ENCODE results near the gene ZNF787. TPM values are rescaled to one million over a fixed set of nuclear protein-coding genes. Genes with fewer than 3 reads are reported as not detected.

ZNF787 gene
- total RNA-seq, 1 experiment from 2014 or later, result 132 TPM

DNA sequence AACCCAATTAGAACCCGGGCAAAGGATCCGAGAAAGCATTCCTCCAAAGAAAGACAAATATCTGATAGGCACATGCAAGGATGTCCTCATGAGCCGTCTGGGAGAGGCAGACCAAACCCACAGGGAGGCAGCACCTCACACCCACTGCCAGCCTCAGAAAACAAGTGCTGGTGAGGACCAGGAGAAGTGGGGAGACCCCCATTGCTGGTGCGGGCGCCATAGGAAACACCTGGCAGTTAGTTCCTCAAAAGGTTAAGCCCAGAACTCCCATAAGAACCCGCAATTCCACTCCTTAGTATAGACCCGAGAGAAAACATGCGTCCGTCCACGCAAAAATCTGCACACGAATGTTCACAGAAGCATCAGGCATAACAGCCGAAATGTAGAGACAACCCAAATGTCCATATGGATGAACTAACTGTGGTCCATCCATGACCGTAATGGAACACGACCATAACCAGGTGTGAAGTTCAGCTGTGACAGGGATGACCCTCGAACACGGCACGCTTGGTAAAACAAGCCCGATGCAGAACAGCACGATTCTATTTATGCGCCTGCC, 7.9 kb downstream of the ZNF787 start:
- Histone ChIP-seq H3K27ac (ENCODE audit: low read length) (peak overlapping the region; percentile 87), H3K36me3 (ENCODE audit: control insufficient read depth, insufficient read depth, low read length) (no peaks in the 10 kb centered on the region), H3K4me3 (ENCODE audit: low read depth in 2 of 2, low read length in 2 of 2) (no peak overlapping the region), H3K9me3 (ENCODE audit: control insufficient read depth, insufficient read depth, low read depth, low read length) (no peaks in the 10 kb centered on the region), H3K27me3 (ENCODE audit: control insufficient read depth, insufficient read depth, low read length) (no peaks in the 10 kb centered on the region), H3K4me1 (ENCODE audit: control insufficient read depth, insufficient read depth, low read length) (peaks cover 93% of the 10 kb centered on the region)
- no TSS peak for BruUV-seq (replicated peaks)
- ChIA-PET CTCF (no interaction called here), POLR2A (interaction anchor here (0.6 kb wide), 1 partner anchor 8 kb away, joined by 3 read pairs; the partner anchor contains the start of gene ZNF787)
- DNase-seq (ENCODE audit: low read depth, low spot score) (no peak), ATAC-seq (no peak)
- in situ Hi-C loops (cut with HindIII; ENCODE audit: low pct_unique_long_range_greater_than_20kb, low sequenced_read_pairs) (no loop called here), intact Hi-C loops (cut with micrococcal nuclease; ENCODE audit: unreplicated experiment) (no loop called here)
- no peak for TF ChIP-seq POLR2AphosphoS5 (IDR thresholded peaks at IDR 0.05; ENCODE audit: low read depth, low read length)
- no peak for TF ChIP-seq TCF7L2 (IDR thresholded peaks at IDR 0.05; ENCODE audit: low read depth, low read length)
- TF ChIP-seq, protein P1, sequence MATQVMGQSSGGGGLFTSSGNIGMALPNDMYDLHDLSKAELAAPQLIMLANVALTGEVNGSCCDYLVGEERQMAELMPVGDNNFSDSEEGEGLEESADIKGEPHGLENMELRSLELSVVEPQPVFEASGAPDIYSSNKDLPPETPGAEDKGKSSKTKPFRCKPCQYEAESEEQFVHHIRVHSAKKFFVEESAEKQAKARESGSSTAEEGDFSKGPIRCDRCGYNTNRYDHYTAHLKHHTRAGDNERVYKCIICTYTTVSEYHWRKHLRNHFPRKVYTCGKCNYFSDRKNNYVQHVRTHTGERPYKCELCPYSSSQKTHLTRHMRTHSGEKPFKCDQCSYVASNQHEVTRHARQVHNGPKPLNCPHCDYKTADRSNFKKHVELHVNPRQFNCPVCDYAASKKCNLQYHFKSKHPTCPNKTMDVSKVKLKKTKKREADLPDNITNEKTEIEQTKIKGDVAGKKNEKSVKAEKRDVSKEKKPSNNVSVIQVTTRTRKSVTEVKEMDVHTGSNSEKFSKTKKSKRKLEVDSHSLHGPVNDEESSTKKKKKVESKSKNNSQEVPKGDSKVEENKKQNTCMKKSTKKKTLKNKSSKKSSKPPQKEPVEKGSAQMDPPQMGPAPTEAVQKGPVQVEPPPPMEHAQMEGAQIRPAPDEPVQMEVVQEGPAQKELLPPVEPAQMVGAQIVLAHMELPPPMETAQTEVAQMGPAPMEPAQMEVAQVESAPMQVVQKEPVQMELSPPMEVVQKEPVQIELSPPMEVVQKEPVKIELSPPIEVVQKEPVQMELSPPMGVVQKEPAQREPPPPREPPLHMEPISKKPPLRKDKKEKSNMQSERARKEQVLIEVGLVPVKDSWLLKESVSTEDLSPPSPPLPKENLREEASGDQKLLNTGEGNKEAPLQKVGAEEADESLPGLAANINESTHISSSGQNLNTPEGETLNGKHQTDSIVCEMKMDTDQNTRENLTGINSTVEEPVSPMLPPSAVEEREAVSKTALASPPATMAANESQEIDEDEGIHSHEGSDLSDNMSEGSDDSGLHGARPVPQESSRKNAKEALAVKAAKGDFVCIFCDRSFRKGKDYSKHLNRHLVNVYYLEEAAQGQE (IDR thresholded peaks at IDR 0.05; ENCODE audit: insufficient read depth in 1 of 2, low read depth in 2 of 2, low read length in 1 of 2), result no peak
- no peak for TF ChIP-seq CTCF (IDR thresholded peaks at IDR 0.05)
- TF ChIP-seq SIN3A (IDR thresholded peaks at IDR 0.05; ENCODE audit: borderline replicate concordance, insufficient read depth, low read depth, low read length), result no peak

DNA sequence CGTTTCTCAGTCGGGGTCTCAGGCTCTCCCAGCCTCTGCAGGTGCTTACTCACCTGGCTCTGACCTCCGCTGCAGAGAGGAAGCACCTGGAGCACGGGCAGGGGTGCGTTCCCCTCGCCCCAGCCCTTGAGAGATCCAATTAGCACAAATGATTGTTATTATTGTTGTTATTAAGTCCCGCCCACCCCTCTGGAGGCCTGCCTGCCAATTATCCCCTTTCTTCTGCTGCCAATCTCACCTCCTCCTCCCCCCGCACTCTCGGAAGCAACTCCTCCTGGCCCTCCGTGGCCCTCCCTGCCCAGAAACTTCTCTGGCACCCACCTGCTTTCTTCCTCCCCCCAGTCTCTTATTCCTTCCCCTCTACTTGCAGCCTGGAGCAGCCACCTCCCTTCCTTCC, 8.8 kb downstream of the ZNF787 start:
- TF ChIP-seq, protein P1 (IDR thresholded peaks at IDR 0.05; ENCODE audit: insufficient read depth in 1 of 2, low read depth in 2 of 2, low read length in 1 of 2), result no peak
- TF ChIP-seq CTCF (IDR thresholded peaks at IDR 0.05), result no peak
- TF ChIP-seq POLR2AphosphoS5 (IDR thresholded peaks at IDR 0.05; ENCODE audit: low read depth, low read length), result no peak
- no peak for TF ChIP-seq SIN3A (IDR thresholded peaks at IDR 0.05; ENCODE audit: borderline replicate concordance, insufficient read depth, low read depth, low read length)
- TF ChIP-seq TCF7L2 (IDR thresholded peaks at IDR 0.05; ENCODE audit: low read depth, low read length), result no peak
- H3K4me1 ChIP-seq (ENCODE audit: control insufficient read depth, insufficient read depth, low read length), result peaks cover 93% of the 10 kb centered on the region
- no peaks in the 10 kb centered on the region for H3K36me3 ChIP-seq (ENCODE audit: control insufficient read depth, insufficient read depth, low read length)
- no peaks in the 10 kb centered on the region for H3K9me3 ChIP-seq (ENCODE audit: control insufficient read depth, insufficient read depth, low read depth, low read length)
- no peaks in the 10 kb centered on the region for H3K27me3 ChIP-seq (ENCODE audit: control insufficient read depth, insufficient read depth, low read length)
- DNase-seq (ENCODE audit: low read depth, low spot score) (no peak), ATAC-seq (no peak)
- intact Hi-C loops (cut with micrococcal nuclease; ENCODE audit: unreplicated experiment), result no loop called here
- H3K27ac ChIP-seq (ENCODE audit: low read length), result peak overlapping the region; percentile 87
- CTCF ChIA-PET, result no interaction called here
- POLR2A ChIA-PET, result no interaction called here
- BruUV-seq (replicated peaks), result no TSS peak
- H3K4me3 ChIP-seq (ENCODE audit: low read depth in 2 of 2, low read length in 2 of 2), result no peak overlapping the region
- in situ Hi-C loops (cut with HindIII; ENCODE audit: low pct_unique_long_range_greater_than_20kb, low sequenced_read_pairs), result no loop called here

Data from Panc1 (cell line).